ENCODE data around the gene CRIP1.

Gene CRIP1

GRCh38 chr14:105528586-105529318 is 42.1 kb downstream of the CRIP1 start:
- H4K5ac ChIP-seq (ENCODE audit: low read length), result no peak overlapping the region
- no CpG with 5 or more reads among the region's 89 CpGs for WGBS (ENCODE audit: extremely low coverage, insufficient coverage, low lambda C conversion rate)
- H3K4me2 ChIP-seq (ENCODE audit: low read length), result no peak overlapping the region
- H3K18ac ChIP-seq (ENCODE audit: low read length), result no peak overlapping the region
- no peaks in the 10 kb centered on the region for H3K36me3 ChIP-seq (ENCODE audit: control insufficient read depth, insufficient read depth, low read length)
- no peak overlapping the region for H2BK15ac ChIP-seq (replicated peaks; ENCODE audit: low read depth)
- H2AK5ac ChIP-seq (ENCODE audit: low read length), result no peak overlapping the region
- no peak overlapping the region for H4K8ac ChIP-seq (ENCODE audit: low read depth, low read length)
- no peak overlapping the region for H3K23ac ChIP-seq (ENCODE audit: low read length)
- no peak overlapping the region for H2BK120ac ChIP-seq (ENCODE audit: low read depth, low read length)
- no peak for DNase-seq
- peaks cover 3% of the 10 kb centered on the region for H3K27me3 ChIP-seq (ENCODE audit: insufficient read depth, low read length, poor library complexity)
- H3K4ac ChIP-seq (ENCODE audit: low read depth, low read length), result no peak overlapping the region
- H3K27ac ChIP-seq (ENCODE audit: low read depth, low read length), result no peak overlapping the region
- H3K56ac ChIP-seq (ENCODE audit: low read length), result no peak overlapping the region
- no peak overlapping the region for H3K4me3 ChIP-seq (ENCODE audit: low read length)
- no peaks in the 10 kb centered on the region for H3K79me2 ChIP-seq (ENCODE audit: control insufficient read depth, insufficient read depth, low read length)
- H3K4me1 ChIP-seq (ENCODE audit: control insufficient read depth, low read depth, low read length), result no peaks in the 10 kb centered on the region
- H2BK5ac ChIP-seq (ENCODE audit: low read length), result no peak overlapping the region
- no peak overlapping the region for H3K9ac ChIP-seq (ENCODE audit: low read length)
- H3K79me1 ChIP-seq (ENCODE audit: low read length), result no peaks in the 10 kb centered on the region

GRCh38 chr14:105529319-105529568 is 42.6 kb downstream of the CRIP1 start:
- Histone ChIP-seq H2BK15ac (replicated peaks; ENCODE audit: low read depth) (no peak overlapping the region), H2AK5ac (ENCODE audit: low read length) (no peak overlapping the region), H4K5ac (ENCODE audit: low read length) (no peak overlapping the region), H4K8ac (ENCODE audit: low read depth, low read length) (no peak overlapping the region), H3K27ac (ENCODE audit: low read depth, low read length) (no peak overlapping the region), H2BK120ac (ENCODE audit: low read depth, low read length) (no peak overlapping the region), H3K23ac (ENCODE audit: low read length) (no peak overlapping the region), H3K27me3 (ENCODE audit: insufficient read depth, low read length, poor library complexity) (peaks cover 3% of the 10 kb centered on the region), H3K79me2 (ENCODE audit: control insufficient read depth, insufficient read depth, low read length) (no peaks in the 10 kb centered on the region), H3K36me3 (ENCODE audit: control insufficient read depth, insufficient read depth, low read length) (no peaks in the 10 kb centered on the region), H3K4me3 (ENCODE audit: low read length) (no peak overlapping the region), H3K56ac (ENCODE audit: low read length) (no peak overlapping the region), H3K9ac (ENCODE audit: low read length) (no peak overlapping the region), H2BK5ac (ENCODE audit: low read length) (no peak overlapping the region), H3K4ac (ENCODE audit: low read depth, low read length) (no peak overlapping the region), H3K4me2 (ENCODE audit: low read length) (no peak overlapping the region), H3K79me1 (ENCODE audit: low read length) (no peaks in the 10 kb centered on the region), H3K4me1 (ENCODE audit: control insufficient read depth, low read depth, low read length) (no peaks in the 10 kb centered on the region), H3K18ac (ENCODE audit: low read length) (no peak overlapping the region)
- WGBS (ENCODE audit: extremely low coverage, insufficient coverage, low lambda C conversion rate), result no CpG with 5 or more reads among the region's 24 CpGs
- no peak for DNase-seq

- Histone ChIP-seq H3K27ac (ENCODE audit: low read depth, low read length) (no peak overlapping the region), H3K18ac (ENCODE audit: low read length) (no peak overlapping the region), H3K4me1 (ENCODE audit: control insufficient read depth, low read depth, low read length) (no peaks in the 10 kb centered on the region), H3K27me3 (ENCODE audit: insufficient read depth, low read length, poor library complexity) (peaks cover 3% of the 10 kb centered on the region), H2BK5ac (ENCODE audit: low read length) (no peak overlapping the region), H2BK15ac (replicated peaks; ENCODE audit: low read depth) (no peak overlapping the region), H4K8ac (ENCODE audit: low read depth, low read length) (no peak overlapping the region), H3K36me3 (ENCODE audit: control insufficient read depth, insufficient read depth, low read length) (no peaks in the 10 kb centered on the region), H3K4me3 (ENCODE audit: low read length) (no peak overlapping the region), H4K5ac (ENCODE audit: low read length) (no peak overlapping the region), H3K4me2 (ENCODE audit: low read length) (no peak overlapping the region), H2AK5ac (ENCODE audit: low read length) (no peak overlapping the region), H3K56ac (ENCODE audit: low read length) (no peak overlapping the region), H3K9ac (ENCODE audit: low read length) (no peak overlapping the region), H3K4ac (ENCODE audit: low read depth, low read length) (no peak overlapping the region), H3K79me2 (ENCODE audit: control insufficient read depth, insufficient read depth, low read length) (no peaks in the 10 kb centered on the region), H3K79me1 (ENCODE audit: low read length) (no peaks in the 10 kb centered on the region), H2BK120ac (ENCODE audit: low read depth, low read length) (no peak overlapping the region), H3K23ac (ENCODE audit: low read length) (no peak overlapping the region)
- DNase-seq, result no peak
- WGBS (ENCODE audit: extremely low coverage, insufficient coverage, low lambda C conversion rate), result no CpG with 5 or more reads among the region's 63 CpGs
These were observed 43.0 kb downstream of the CRIP1 start for GRCh38 chr14:105529569-105530284.

GRCh38 chr14:105530285-105531087 is 43.8 kb downstream of the CRIP1 start:
- no peak overlapping the region for H3K27ac ChIP-seq (ENCODE audit: low read depth, low read length)
- no peak overlapping the region for H3K4me2 ChIP-seq (ENCODE audit: low read length)
- H3K4me1 ChIP-seq (ENCODE audit: control insufficient read depth, low read depth, low read length), result no peaks in the 10 kb centered on the region
- no peaks in the 10 kb centered on the region for H3K36me3 ChIP-seq (ENCODE audit: control insufficient read depth, insufficient read depth, low read length)
- no peak for DNase-seq
- no peak overlapping the region for H2BK5ac ChIP-seq (ENCODE audit: low read length)
- H3K56ac ChIP-seq (ENCODE audit: low read length), result no peak overlapping the region
- no peak overlapping the region for H3K9ac ChIP-seq (ENCODE audit: low read length)
- H2AK5ac ChIP-seq (ENCODE audit: low read length), result no peak overlapping the region
- no peak overlapping the region for H2BK120ac ChIP-seq (ENCODE audit: low read depth, low read length)
- H3K18ac ChIP-seq (ENCODE audit: low read length), result no peak overlapping the region
- H3K4me3 ChIP-seq (ENCODE audit: low read length), result no peak overlapping the region
- no peak overlapping the region for H2BK15ac ChIP-seq (replicated peaks; ENCODE audit: low read depth)
- H3K4ac ChIP-seq (ENCODE audit: low read depth, low read length), result no peak overlapping the region
- H4K5ac ChIP-seq (ENCODE audit: low read length), result no peak overlapping the region
- H3K27me3 ChIP-seq (ENCODE audit: insufficient read depth, low read length, poor library complexity), result peaks cover 3% of the 10 kb centered on the region
- no peaks in the 10 kb centered on the region for H3K79me1 ChIP-seq (ENCODE audit: low read length)
- WGBS (ENCODE audit: extremely low coverage, insufficient coverage, low lambda C conversion rate), result no CpG with 5 or more reads among the region's 19 CpGs
- H3K23ac ChIP-seq (ENCODE audit: low read length), result no peak overlapping the region
- H3K79me2 ChIP-seq (ENCODE audit: control insufficient read depth, insufficient read depth, low read length), result no peaks in the 10 kb centered on the region
- no peak overlapping the region for H4K8ac ChIP-seq (ENCODE audit: low read depth, low read length)

GRCh38 chr14:105531088-105531893 is 44.6 kb downstream of the CRIP1 start:
- no peak for DNase-seq
- WGBS (ENCODE audit: extremely low coverage, insufficient coverage, low lambda C conversion rate), result no CpG with 5 or more reads among the region's 30 CpGs
- H2BK15ac ChIP-seq (replicated peaks; ENCODE audit: low read depth), result no peak overlapping the region

More at GRCh38 chr14:105531088-105531893, 44.6 kb downstream of the CRIP1 start:
- Histone ChIP-seq H4K8ac (ENCODE audit: low read depth, low read length) (no peak overlapping the region), H3K27me3 (ENCODE audit: insufficient read depth, low read length, poor library complexity) (peaks cover 3% of the 10 kb centered on the region), H3K56ac (ENCODE audit: low read length) (no peak overlapping the region), H2BK5ac (ENCODE audit: low read length) (no peak overlapping the region), H3K79me1 (ENCODE audit: low read length) (no peaks in the 10 kb centered on the region), H3K4me2 (ENCODE audit: low read length) (no peak overlapping the region), H3K27ac (ENCODE audit: low read depth, low read length) (no peak overlapping the region), H2AK5ac (ENCODE audit: low read length) (no peak overlapping the region), H3K23ac (ENCODE audit: low read length) (no peak overlapping the region), H3K79me2 (ENCODE audit: control insufficient read depth, insufficient read depth, low read length) (no peaks in the 10 kb centered on the region), H3K4ac (ENCODE audit: low read depth, low read length) (no peak overlapping the region), H3K18ac (ENCODE audit: low read length) (no peak overlapping the region), H3K4me3 (ENCODE audit: low read length) (no peak overlapping the region), H3K36me3 (ENCODE audit: control insufficient read depth, insufficient read depth, low read length) (no peaks in the 10 kb centered on the region), H3K4me1 (ENCODE audit: control insufficient read depth, low read depth, low read length) (no peaks in the 10 kb centered on the region), H4K5ac (ENCODE audit: low read length) (no peak overlapping the region), H3K9ac (ENCODE audit: low read length) (no peak overlapping the region), H2BK120ac (ENCODE audit: low read depth, low read length) (no peak overlapping the region)
